ENCODE data around the gene CMBL. TPM values are rescaled to one million over a fixed set of nuclear protein-coding genes. Genes with fewer than 3 reads are reported as not detected.

The CMBL gene
- total RNA-seq, 1 donor from 2014 or later = 20.5 TPM

DNA sequence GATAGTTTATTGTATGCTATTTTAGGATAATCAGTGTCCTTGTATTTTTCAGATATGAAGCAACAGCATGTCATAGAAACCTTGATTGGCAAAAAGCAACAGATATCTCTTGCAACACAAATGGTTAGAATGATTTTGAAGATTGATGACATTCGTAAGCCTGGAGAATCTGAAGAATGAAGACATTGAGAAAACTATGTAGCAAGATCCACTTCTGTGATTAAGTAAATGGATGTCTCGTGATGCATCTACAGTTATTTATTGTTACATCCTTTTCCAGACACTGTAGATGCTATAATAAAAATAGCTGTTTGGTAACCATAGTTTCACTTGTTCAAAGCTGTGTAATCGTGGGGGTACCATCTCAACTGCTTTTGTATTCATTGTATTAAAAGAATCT lies 43.1 kb downstream of the CMBL start:
- Mint-ChIP-seq H3K36me3 (ENCODE audit: low read depth) (peaks cover 30% of the 10 kb centered on the region), H3K4me1 (ENCODE audit: low read depth) (peaks cover 18% of the 10 kb centered on the region), H3K27ac (ENCODE audit: unreplicated experiment) (no peak overlapping the region), H3K4me3 (ENCODE audit: unreplicated experiment) (no peak overlapping the region), H3K9me3 (ENCODE audit: low read depth) (no peaks in the 10 kb centered on the region), H3K27me3 (ENCODE audit: low read depth) (no peaks in the 10 kb centered on the region)
- DNase-seq (ENCODE audit: low spot score) = no peak
- TF ChIP-seq, protein P1, sequence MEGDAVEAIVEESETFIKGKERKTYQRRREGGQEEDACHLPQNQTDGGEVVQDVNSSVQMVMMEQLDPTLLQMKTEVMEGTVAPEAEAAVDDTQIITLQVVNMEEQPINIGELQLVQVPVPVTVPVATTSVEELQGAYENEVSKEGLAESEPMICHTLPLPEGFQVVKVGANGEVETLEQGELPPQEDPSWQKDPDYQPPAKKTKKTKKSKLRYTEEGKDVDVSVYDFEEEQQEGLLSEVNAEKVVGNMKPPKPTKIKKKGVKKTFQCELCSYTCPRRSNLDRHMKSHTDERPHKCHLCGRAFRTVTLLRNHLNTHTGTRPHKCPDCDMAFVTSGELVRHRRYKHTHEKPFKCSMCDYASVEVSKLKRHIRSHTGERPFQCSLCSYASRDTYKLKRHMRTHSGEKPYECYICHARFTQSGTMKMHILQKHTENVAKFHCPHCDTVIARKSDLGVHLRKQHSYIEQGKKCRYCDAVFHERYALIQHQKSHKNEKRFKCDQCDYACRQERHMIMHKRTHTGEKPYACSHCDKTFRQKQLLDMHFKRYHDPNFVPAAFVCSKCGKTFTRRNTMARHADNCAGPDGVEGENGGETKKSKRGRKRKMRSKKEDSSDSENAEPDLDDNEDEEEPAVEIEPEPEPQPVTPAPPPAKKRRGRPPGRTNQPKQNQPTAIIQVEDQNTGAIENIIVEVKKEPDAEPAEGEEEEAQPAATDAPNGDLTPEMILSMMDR (IDR thresholded peaks at IDR 0.05) = no peak

DNA sequence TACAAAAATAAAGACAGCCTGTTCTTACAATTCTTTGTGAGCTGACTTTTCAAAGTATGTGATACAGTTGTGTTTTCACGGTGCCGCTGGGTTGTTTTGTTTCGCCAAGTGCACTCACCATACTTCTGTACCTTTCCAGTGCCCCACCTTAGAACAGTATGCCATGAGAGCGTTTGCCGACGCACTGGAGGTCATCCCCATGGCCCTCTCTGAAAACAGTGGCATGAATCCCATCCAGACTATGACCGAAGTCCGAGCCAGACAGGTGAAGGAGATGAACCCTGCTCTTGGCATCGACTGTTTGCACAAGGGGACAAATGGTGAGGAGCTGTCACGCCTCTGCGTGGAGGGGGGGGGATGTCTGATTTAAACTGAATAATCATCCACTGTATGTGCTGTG lies 44.7 kb downstream of the CMBL start:
- no peak for DNase-seq (ENCODE audit: low spot score)
- Mint-ChIP-seq H3K4me1 (ENCODE audit: low read depth) (peaks cover 9% of the 10 kb centered on the region), H3K27me3 (ENCODE audit: low read depth) (no peaks in the 10 kb centered on the region), H3K36me3 (ENCODE audit: low read depth) (peaks cover 43% of the 10 kb centered on the region), H3K27ac (ENCODE audit: unreplicated experiment) (no peak overlapping the region), H3K9me3 (ENCODE audit: low read depth) (no peaks in the 10 kb centered on the region), H3K4me3 (ENCODE audit: unreplicated experiment) (no peak overlapping the region)
- TF ChIP-seq, protein P1 (IDR thresholded peaks at IDR 0.05) = no peak

DNA sequence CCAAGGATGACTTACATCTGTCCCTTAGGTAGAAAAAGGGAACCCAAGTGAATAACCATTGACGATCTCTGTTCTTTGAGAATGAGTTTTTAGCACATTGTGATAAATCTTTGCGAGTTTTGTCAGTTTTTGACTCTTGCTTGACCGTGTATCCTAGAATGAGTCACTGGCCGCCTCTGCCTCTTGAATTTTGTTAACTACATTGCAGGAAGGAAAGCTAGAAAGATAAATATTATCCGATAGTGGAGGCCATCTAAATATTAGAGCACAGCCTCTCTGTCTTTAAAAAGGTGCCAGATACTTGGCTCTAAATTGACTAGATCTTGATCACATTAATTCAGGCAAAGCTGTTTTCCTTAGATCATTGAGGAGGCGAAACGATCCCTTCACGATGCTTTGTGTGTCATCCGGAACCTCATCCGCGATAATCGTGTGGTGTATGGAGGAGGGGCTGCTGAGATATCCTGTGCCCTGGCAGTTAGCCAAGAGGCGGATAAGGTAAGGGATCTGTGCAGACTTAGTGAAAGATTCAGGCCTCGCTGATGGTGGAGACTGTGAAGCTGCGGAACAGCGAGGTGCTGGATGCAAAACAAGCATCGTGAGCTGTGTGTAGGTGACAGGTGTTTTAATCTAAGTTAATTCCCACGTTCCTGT lies 45.5 kb downstream of the CMBL start:
- H3K4me3 Mint-ChIP-seq (ENCODE audit: unreplicated experiment) = no peak overlapping the region
- no peaks in the 10 kb centered on the region for H3K27me3 Mint-ChIP-seq (ENCODE audit: low read depth)
- TF ChIP-seq, protein P1 (IDR thresholded peaks at IDR 0.05) = no peak
- peaks cover 47% of the 10 kb centered on the region for H3K36me3 Mint-ChIP-seq (ENCODE audit: low read depth)
- peak; percentile 50 for DNase-seq (ENCODE audit: low spot score)
- no peak overlapping the region for H3K27ac Mint-ChIP-seq (ENCODE audit: unreplicated experiment)
- peaks cover 1% of the 10 kb centered on the region for H3K4me1 Mint-ChIP-seq (ENCODE audit: low read depth)
- H3K9me3 Mint-ChIP-seq (ENCODE audit: low read depth) = no peaks in the 10 kb centered on the region

DNA sequence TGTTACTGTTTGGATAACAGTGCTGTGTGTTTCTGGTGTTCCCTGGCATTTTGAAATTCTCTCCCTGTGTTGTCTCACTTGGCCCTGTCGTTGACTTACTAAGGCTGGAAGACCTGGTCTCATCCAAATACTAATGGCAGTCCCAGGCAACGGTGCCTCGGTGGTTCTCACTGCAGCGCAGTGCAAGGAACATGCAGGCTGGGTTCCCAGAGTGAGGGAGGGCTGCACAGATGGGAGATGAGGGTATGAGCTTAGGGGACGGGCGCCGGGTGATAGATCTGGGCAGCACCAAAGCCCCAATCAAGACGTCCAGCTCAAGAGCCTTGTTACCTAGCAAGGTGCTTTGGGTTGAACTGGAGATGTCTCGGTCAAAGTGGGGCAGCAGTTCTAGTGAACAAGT lies 46.6 kb downstream of the CMBL start:
- Mint-ChIP-seq H3K36me3 (ENCODE audit: low read depth) (peaks cover 50% of the 10 kb centered on the region), H3K4me1 (ENCODE audit: low read depth) (no peaks in the 10 kb centered on the region), H3K27me3 (ENCODE audit: low read depth) (no peaks in the 10 kb centered on the region), H3K27ac (ENCODE audit: unreplicated experiment) (no peak overlapping the region), H3K9me3 (ENCODE audit: low read depth) (no peaks in the 10 kb centered on the region), H3K4me3 (ENCODE audit: unreplicated experiment) (no peak overlapping the region)
- DNase-seq (ENCODE audit: low spot score) = peak; percentile 68
- TF ChIP-seq, protein P1 (IDR thresholded peaks at IDR 0.05) = no peak

DNA sequence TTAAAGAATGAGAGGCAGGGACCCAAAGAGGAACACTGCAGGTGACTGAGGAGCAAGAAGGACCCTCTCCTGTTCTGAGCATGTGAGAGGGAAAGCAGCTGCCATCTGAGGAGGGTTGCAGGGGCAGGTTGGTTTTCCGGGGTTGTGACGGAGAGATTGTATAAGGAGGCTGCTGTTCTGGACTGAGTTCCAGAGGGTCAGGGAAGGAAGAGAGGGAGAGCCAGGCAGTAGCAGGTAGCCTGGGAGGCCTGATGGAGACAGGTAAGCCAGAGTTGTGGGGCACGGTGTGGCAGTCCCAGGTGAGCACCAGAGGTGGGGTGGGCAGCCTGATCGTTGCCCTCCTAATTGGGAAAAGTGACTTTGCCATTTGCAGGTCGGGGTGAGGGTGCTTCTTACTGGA lies 47.8 kb downstream of the CMBL start:
- Mint-ChIP-seq H3K4me3 (ENCODE audit: unreplicated experiment) (no peak overlapping the region), H3K4me1 (ENCODE audit: low read depth) (no peaks in the 10 kb centered on the region), H3K36me3 (ENCODE audit: low read depth) (peaks cover 57% of the 10 kb centered on the region), H3K27me3 (ENCODE audit: low read depth) (no peaks in the 10 kb centered on the region), H3K9me3 (ENCODE audit: low read depth) (no peaks in the 10 kb centered on the region), H3K27ac (ENCODE audit: unreplicated experiment) (peak overlapping the region; percentile 41)
- TF ChIP-seq, protein P1 (IDR thresholded peaks at IDR 0.05) = no peak
- DNase-seq (ENCODE audit: low spot score) = no peak
